Stimulated activated CD4-positive, alpha-beta T cell treated with anti-CD3 and anti-CD28 coated beads, Interleukin-1b, Interleukin-23, amount 100 ng/mL, for 4 hours (primary cell): ENCODE data around the gene BTRC.
A peak's percentile ranks its signal among the peaks of the same experiment; 100 is the strongest.

Source experiments
- DNase-seq, 2 donors: peaks; one replicate each; pipeline ENCODE4 v3.0.0-alpha.2; 2020; ENCODE audit warnings: low read depth in 2 of 2

Gene BTRC

GRCh38 chr10:101444058-101444898 lies 90.3 kb downstream of the BTRC start:
- DNase-seq = no peak

DNA sequence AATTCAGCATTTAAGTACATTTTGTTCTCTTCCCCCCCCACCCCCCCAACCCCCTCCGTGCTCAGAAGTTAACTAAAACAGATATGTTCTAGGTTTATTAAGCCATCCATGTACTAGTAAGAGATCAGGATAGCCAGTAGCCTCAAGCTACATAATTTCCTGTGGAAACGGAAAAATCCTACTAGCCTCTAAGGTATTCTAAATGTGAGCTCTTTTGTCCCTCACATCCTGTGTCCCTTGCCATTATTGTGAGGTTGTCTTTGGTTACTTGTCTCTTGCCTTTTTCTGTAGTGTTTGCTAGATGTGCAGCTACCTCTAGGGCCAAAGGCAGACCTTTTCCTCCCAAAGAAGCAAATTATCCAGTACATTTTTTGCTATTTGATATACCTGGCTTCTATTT lies 92.1 kb downstream of the BTRC start:
- DNase-seq = no peak

GRCh38 chr10:101446947-101447346 lies 93.0 kb downstream of the BTRC start:
- no peak for DNase-seq

DNA sequence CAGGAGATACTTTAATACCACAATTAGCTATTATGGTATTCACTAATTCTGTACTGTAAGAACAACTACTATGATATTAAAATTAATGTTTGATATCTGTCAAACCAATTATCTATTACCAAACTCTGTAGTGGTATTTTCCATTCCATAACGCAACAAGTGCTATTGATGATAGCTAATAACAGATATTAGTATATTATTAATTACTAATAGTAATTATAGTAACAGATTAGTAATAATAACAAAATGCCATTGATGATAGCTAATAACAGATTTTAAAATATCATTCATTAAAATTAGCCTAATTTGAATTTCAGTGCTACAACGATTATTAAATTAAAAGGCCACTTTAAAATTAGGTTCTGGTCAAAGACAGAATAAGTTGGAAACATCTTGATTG lies 93.5 kb downstream of the BTRC start:
- DNase-seq = no peak

DNA sequence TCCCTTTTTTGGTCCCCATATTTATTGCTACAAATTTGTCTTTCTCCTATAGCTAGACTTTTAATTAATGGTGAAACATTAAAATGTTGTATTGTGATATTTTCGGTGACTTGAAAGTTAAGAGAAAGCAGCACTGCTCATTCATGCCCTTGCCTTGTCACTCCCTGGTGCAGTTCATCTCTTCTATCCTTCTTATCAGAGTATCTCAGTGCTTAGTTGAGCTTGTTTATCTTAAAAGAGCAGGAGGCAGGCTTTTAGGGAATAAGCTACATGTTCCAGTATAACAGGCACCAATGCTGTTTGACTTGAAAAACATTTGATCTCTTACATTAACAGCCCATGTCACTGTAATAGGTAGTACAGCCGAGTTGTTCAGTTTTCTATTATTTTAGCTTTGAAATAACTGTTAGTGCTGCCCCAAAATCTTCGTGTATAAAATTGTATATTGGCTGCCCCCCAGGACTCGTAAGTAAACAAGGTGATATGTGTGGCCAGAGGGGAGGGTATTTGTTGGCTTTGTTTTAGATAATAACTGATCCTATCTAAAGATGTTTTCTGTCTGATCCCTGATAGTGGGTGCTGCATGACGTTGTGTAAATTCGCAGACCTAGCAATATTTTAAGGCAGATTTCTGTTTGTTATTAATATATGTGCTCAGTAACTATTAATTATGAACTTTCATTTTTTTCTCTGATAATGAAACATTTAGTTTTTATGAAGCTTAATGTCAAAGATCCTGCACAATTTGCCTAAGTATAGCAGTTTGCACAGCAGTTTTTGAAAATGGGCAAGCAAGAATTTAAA lies 96.5 kb downstream of the BTRC start:
- no peak for DNase-seq

GRCh38 chr10:101451261-101451660 lies 97.3 kb downstream of the BTRC start:
- DNase-seq = no peak

GRCh38 chr10:101451667-101452069 lies 97.7 kb downstream of the BTRC start:
- DNase-seq = no peak

DNA sequence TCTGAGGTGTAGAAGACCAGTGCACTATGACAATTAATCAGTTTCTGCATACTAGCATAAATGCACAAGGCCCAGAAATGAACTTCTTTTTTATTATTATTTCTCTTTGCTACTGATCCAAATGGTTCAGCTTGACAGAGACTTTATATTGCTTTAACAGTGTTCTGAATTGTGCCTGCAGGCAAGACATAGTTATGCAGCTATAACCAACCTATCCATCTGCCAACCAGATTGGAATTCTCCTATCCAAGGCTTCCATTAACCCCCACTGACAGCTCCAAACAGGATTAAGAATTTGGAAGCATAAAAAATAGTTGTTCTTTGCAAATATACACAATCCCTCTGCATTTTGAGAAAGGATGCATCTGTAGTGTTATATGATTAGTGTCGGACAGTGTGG lies 98.2 kb downstream of the BTRC start:
- no peak for DNase-seq

- no peak for DNase-seq
Observed at GRCh38 chr10:101452593-101452992, 98.6 kb downstream of the BTRC start.

DNA sequence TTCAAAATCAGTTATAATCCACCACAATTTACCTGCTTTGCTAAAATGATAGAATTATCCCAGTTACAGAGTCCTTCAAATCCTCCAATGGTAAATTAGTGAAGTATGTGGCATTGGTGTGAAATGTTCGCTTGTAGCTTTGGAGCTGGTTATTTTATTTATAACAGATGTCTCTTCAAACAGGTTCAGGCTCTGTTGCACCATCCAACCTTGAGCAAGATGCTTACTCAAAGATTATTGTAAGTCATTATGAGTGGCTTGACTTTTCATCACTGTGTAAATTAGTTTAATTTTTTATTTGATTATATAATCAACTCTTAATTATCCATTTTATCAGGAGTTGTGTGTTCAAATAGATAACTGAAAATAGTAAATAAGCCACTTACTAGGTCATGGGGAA lies 99.4 kb downstream of the BTRC start:
- no peak for DNase-seq

DNA sequence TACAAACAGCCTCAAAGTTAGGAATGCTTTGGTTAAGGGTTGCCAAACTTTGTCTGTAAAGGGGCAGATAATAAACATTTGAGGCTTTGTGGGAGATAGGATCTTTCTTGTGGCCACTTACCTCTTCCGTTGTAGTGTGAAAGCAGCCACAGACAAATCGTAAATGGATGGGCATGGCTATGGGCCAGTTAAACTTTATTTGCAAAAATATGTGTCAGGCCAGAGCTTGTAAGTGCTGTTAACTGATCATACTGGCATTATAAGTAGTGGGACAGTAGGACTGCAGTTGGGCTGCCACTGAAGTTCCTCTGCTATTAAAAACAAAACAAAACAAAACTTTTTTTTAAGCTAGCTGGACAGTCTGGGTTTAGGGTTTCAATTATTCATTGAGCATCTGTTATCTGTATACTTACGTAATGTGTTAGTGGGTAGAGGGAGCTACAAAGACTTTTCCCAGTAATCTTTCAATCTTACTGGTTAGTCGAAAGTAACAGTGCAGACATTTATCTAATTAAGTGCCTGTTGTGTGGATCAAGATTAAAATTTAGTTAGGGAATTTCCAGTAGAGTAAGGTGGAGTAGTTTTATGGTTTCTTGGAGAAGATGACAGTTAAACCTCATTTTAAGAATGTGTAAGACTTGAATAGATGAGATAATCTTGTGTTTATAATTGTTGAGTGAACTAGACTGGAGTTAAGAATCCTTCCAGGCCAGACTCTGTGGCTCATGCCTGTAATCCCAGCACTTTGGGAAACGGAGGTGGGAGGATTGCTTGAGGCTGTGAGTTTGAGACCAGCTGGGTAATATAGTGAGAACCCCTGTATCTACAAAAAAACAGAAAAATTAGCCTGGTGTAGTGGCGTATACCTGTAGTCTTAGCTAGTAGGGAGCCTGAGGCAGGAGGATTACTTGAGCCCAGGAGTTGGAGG lies 100.1 kb downstream of the BTRC start:
- DNase-seq = no peak

- no peak for DNase-seq
Observed at GRCh38 chr10:101458869-101459268, 104.9 kb downstream of the BTRC start.

DNA sequence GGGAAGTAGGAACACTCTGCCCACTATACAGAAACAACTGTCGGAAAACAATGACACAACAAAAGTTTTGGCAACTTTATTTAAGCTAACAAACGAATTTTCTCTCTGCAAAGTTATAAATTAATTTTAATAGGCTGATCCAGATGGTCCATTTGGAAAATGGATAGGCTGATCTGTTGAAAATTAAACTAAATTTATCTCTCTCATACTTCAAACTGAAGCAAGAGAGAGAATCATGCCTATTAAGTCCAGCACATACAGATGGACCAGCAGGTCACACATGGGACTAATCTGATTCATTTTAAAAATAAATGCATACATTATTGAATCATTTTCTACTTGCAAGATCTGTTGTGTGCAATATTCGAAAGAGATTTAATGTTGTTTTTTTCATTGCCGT lies 110.1 kb downstream of the BTRC start:
- DNase-seq = no peak

GRCh38 chr10:101464599-101464998 lies 110.6 kb downstream of the BTRC start:
- no peak for DNase-seq

- DNase-seq = no peak
Observed at GRCh38 chr10:101466016-101466912, 112.3 kb downstream of the BTRC start.

DNA sequence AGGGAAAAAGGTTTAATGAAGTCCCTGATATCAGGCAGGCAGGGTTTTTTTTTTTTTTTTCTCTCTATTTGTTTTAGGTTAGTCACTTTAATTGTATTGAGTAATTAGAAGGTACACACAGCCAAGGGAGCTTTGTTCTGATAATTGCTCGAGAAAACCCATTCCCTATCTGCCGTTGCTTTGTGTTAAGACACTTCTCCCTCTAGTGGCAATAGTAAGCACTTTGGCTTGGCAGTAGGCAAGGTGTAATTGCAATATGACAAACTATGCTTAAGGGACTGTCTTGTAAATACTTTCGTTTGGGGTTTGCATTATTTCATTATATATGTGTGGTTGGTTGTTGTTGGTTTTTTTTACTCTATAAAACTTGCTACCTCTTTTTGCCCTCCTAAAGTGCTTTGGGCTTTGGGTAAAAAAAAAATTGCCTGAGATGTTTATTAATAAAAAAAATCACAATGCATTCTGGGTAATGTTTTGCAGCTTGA lies 113.4 kb downstream of the BTRC start:
- peak in 1 of 2 donors; percentile 31 for DNase-seq

DNA sequence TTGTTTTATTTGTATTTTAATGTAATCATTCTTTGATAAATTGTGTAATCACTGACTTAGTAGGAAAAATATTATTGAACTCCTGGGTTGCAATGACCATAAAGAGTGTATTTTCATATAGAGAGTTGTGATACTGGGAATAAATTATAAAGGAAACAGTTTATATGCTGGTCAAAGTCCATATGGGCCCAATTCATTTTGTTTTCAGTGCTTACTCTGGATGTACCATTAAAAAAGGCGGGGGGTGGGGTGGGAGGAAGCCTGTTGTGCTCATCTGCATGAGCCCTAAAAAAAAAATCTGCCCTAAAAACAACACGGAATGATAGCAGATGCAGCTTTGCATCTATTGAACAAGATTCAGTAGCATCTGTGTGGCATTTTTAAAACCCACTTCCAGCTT lies 114.2 kb downstream of the BTRC start:
- DNase-seq = no peak

DNA sequence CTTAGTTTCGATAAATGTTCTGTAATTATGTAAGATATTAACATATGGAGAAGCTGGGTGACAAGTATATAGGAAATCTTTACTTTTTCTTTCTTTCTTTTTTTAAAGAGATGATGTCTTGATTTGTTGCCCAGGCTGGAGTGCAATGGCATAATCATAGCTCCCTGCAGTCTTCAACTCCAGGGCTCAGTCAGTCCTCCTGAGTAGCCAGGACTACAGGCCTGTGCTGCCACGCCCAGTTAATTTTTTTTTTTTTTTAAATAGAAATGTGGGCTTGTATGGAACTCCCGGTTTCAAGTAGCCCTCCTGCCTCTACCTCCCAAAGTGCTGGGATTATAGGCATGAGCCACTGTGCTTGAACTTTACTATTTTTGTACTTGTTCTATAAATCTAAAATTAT lies 122.4 kb downstream of the BTRC start:
- no peak for DNase-seq

GRCh38 chr10:101478956-101479355 lies 125.0 kb downstream of the BTRC start:
- no peak for DNase-seq

- DNase-seq = no peak
Observed at GRCh38 chr10:101481256-101481655, 127.3 kb downstream of the BTRC start.

- no peak for DNase-seq
Observed at GRCh38 chr10:101482568-101482967, 128.6 kb downstream of the BTRC start.
